H1 (cell line): ENCODE results near the gene PI4KA. TPM values are rescaled to one million over a fixed set of nuclear protein-coding genes. Genes with fewer than 3 reads are reported as not detected.

Experiments
- CTCF ChIA-PET: fragments of 300-600 bp; sonication (Branson Sonifier 250); formaldehyde crosslinking; loops from one replicate; lab custom pipeline; 2021; ENCODE audit not compliant: partially characterized antibody; lab: Charles Lee
- POLR2A ChIA-PET: fragments of 300-600 bp; sonication (Branson Sonifier 250); formaldehyde crosslinking; loops from one replicate; lab custom pipeline; 2021; ENCODE audit warnings: inconsistent platforms; ENCODE audit not compliant: partially characterized antibody; lab: Charles Lee
- DNase-seq, 2 experiments: peaks; one replicate each; pipeline versions ENCODE4 v3.0.0 to v3.0.0-alpha.2; 2010 to 2022; ENCODE audit warnings: low spot score in 2 of 2, low read depth in 1 of 2, mixed read lengths in 1 of 2
- FAIRE-seq: peaks from 2 replicates; lab custom pipeline; 2011; peaks lifted over from hg19 to GRCh38; lab: Jason Lieb, UNC
- H2AFZ ChIP-seq: 2 replicates; pipeline ENCODE4 v1.8.1; 2012; ENCODE audit warnings: low read length, inconsistent platforms
- H2AK5ac ChIP-seq: 2 replicates; pipeline ENCODE4 v1.6.1; 2013; ENCODE audit warnings: low read depth, low read length
- H2BK120ac ChIP-seq: replicated peaks from 2 replicates; pipeline ENCODE3; 2013; ENCODE audit warnings: low read depth, low read length, inconsistent platforms
- H2BK12ac ChIP-seq: 2 replicates; pipeline ENCODE4 v1.6.1; 2013; ENCODE audit warnings: low read depth, low read length
- H2BK15ac ChIP-seq: 2 replicates; pipeline ENCODE4 v1.6.1; 2013; ENCODE audit warnings: low read length
- H2BK20ac ChIP-seq: 2 replicates; pipeline ENCODE4 v1.6.1; 2013; ENCODE audit warnings: low read length
- H2BK5ac ChIP-seq: 2 replicates; pipeline ENCODE4 v1.6.1; 2013; ENCODE audit warnings: low read depth, low read length
- H3K14ac ChIP-seq: 2 replicates; pipeline ENCODE4 v1.6.1; 2013; ENCODE audit warnings: inconsistent platforms; ENCODE audit not compliant: insufficient read length
- H3K18ac ChIP-seq: 2 replicates; pipeline ENCODE4 v1.6.1; 2013; ENCODE audit warnings: low read length; ENCODE audit errors: extremely low read depth
- H3K23ac ChIP-seq: 2 replicates; pipeline ENCODE4 v1.6.1; 2013; ENCODE audit warnings: inconsistent platforms; ENCODE audit not compliant: insufficient read length
- H3K23me2 ChIP-seq: 2 replicates; pipeline ENCODE4 v1.6.1; 2013; ENCODE audit warnings: low read depth, low read length
- H3K27ac ChIP-seq: 2 replicates; pipeline ENCODE4 v1.6.1; 2011; ENCODE audit warnings: low read depth, low read length, inconsistent platforms
- H3K27me3 ChIP-seq, 4 experiments: replicated peaks in 1 of 4; 1 replicate in 1 of 4; 2 replicates in 3 of 4; pipeline versions ENCODE4 v1.6.1 to v1.8.1; 2011 to 2013; ENCODE audit warnings: low read length in 3 of 4, mild to moderate bottlenecking in 3 of 4, inconsistent platforms in 2 of 4, mixed read lengths in 2 of 4, moderate library complexity in 1 of 4; ENCODE audit not compliant: control insufficient read depth in 3 of 4, insufficient read depth in 3 of 4; ENCODE audit errors: extremely low read depth in 1 of 4
- H3K36me3 ChIP-seq, 4 experiments: 2 replicates each; pipeline versions ENCODE4 v1.6.1 to v1.8.1; 2011 to 2013; ENCODE audit warnings: mild to moderate bottlenecking in 4 of 4, low read length in 3 of 4, moderate library complexity in 2 of 4, control low read depth in 1 of 4, inconsistent platforms in 1 of 4; ENCODE audit not compliant: insufficient read depth in 4 of 4, control insufficient read depth in 2 of 4
- H3K4ac ChIP-seq: replicated peaks from 2 replicates; pipeline ENCODE3; 2013; ENCODE audit warnings: low read length, low read depth, mixed read lengths, inconsistent platforms; ENCODE audit not compliant: insufficient read length
- H3K4me1 ChIP-seq, 4 experiments: replicated peaks in 1 of 4; 1 replicate in 1 of 4; 2 replicates in 3 of 4; pipeline versions ENCODE4 v1.6.1 to v1.8.1; 2011 to 2013; ENCODE audit warnings: low read length in 3 of 4, inconsistent platforms in 2 of 4, mixed read lengths in 1 of 4; ENCODE audit not compliant: insufficient read depth in 4 of 4, control insufficient read depth in 3 of 4
- H3K4me2 ChIP-seq, 2 experiments: 2 replicates each; pipeline versions ENCODE4 v1.6.1 to v1.8.1; 2011 to 2013; ENCODE audit warnings: low read depth in 2 of 2, low read length in 2 of 2, control low read depth in 1 of 2, inconsistent platforms in 1 of 2, mild to moderate bottlenecking in 1 of 2; ENCODE audit not compliant: insufficient read depth in 1 of 2
- H3K4me3 ChIP-seq, 4 experiments: fragments of 200-600, 300-600 bp in 1 of 4; sonication (generic), shearing (Covaris generic), sonication (Bioruptor Twin) in 1 of 4; 2 replicates each; pipeline versions ENCODE4 v1.5.1 to v1.8.1; 2011 to 2016; ENCODE audit warnings: low read length in 4 of 4, low read depth in 3 of 4, control low read depth in 2 of 4, inconsistent platforms in 2 of 4, mild to moderate bottlenecking in 2 of 4, mixed read lengths in 1 of 4, moderate library complexity in 1 of 4; ENCODE audit not compliant: insufficient read depth in 2 of 4; ENCODE audit errors: extremely low read depth in 1 of 4
- H3K56ac ChIP-seq: replicated peaks from 2 replicates; pipeline ENCODE3; 2013; ENCODE audit warnings: low read depth, mild to moderate bottlenecking, mixed read lengths, low read length, inconsistent platforms; ENCODE audit not compliant: insufficient read length
- H3K79me1 ChIP-seq: 2 replicates; pipeline ENCODE4 v1.6.1; 2013; ENCODE audit warnings: low read depth, low read length, control low read depth
- H3K79me2 ChIP-seq, 2 experiments: 2 replicates each; pipeline versions ENCODE4 v1.6.1 to v1.8.1; 2012 to 2013; ENCODE audit warnings: low read length in 2 of 2, mild to moderate bottlenecking in 2 of 2, inconsistent platforms in 1 of 2; ENCODE audit not compliant: insufficient read depth in 2 of 2, control insufficient read depth in 1 of 2
- H3K9ac ChIP-seq, 4 experiments: replicated peaks in 1 of 4; 1 replicate in 1 of 4; 2 replicates in 3 of 4; pipeline versions ENCODE4 v1.6.1 to v1.8.1; 2011 to 2013; ENCODE audit warnings: low read depth in 3 of 4, low read length in 3 of 4, control low read depth in 2 of 4, mild to moderate bottlenecking in 2 of 4, moderate library complexity in 2 of 4, inconsistent platforms in 1 of 4; ENCODE audit errors: extremely low read depth in 1 of 4
- H3K9me3 ChIP-seq, 2 experiments: 2 replicates each; pipeline versions ENCODE4 v1.6.1 to v1.8.1; 2012 to 2013; ENCODE audit warnings: mild to moderate bottlenecking in 2 of 2, moderate library complexity in 2 of 2, control low read depth in 1 of 2, inconsistent platforms in 1 of 2, low read depth in 1 of 2, low read length in 1 of 2, mixed read lengths in 1 of 2; ENCODE audit not compliant: insufficient read depth in 2 of 2
- H4K20me1 ChIP-seq, 2 experiments: replicated peaks in 1 of 2; 2 replicates each; pipeline versions ENCODE3 to v1.8.1; 2011 to 2013; ENCODE audit warnings: inconsistent platforms in 2 of 2, low read length in 2 of 2, mild to moderate bottlenecking in 1 of 2; ENCODE audit not compliant: insufficient read depth in 2 of 2, control insufficient read depth in 1 of 2
- H4K5ac ChIP-seq: 2 replicates; pipeline ENCODE4 v1.6.1; 2013; ENCODE audit warnings: low read length, low read depth, mixed read lengths, inconsistent platforms; ENCODE audit not compliant: insufficient read length
- H4K8ac ChIP-seq: 2 replicates; pipeline ENCODE4 v1.8.0; 2013; ENCODE audit warnings: mild to moderate bottlenecking, moderate library complexity, low read length, inconsistent platforms; ENCODE audit not compliant: insufficient read depth; ENCODE audit errors: extremely low read depth
- H4K91ac ChIP-seq: replicated peaks from 2 replicates; pipeline ENCODE3; 2013; ENCODE audit warnings: low read length, mixed read lengths, inconsistent platforms; ENCODE audit not compliant: insufficient read length
- HDAC6 ChIP-seq: IDR thresholded peaks from one replicate; pipeline ENCODE4 v1.7.1; 2012; ENCODE audit warnings: low read depth, mild to moderate bottlenecking, inconsistent platforms, low read length, moderate library complexity
- whole genome bisulfite sequencing, 2 experiments: shearing (Covaris generic) in 1 of 2; methylation state at CpG; one replicate each; pipeline versions ENCODE4 v1.1.6 to v1.1.7; 2013 to 2015; ENCODE audit warnings: low lambda C conversion rate in 2 of 2, mixed read lengths in 2 of 2, inconsistent platforms in 1 of 2, low coverage in 1 of 2, missing lambda C conversion rate in 1 of 2; ENCODE audit not compliant: insufficient replicate concordance in 2 of 2, insufficient coverage in 1 of 2, insufficient read length in 1 of 2; ENCODE audit errors: extremely low coverage in 1 of 2, missing lambda C conversion rate in 1 of 2; 5-methylcytosine and 5-hydroxymethylcytosine counted together
- polyA plus RNA-seq, 7 experiments: library from polyadenylated mRNA; depleted of rRNA in 3 of 7; stranded (reverse) in 5 of 7; unstranded in 2 of 7; fragments of >200 nt in 5 of 7; fragments of 200-250 nt in 2 of 7; gene quantifications; 1 replicate in 5 of 7; 2 replicates in 1 of 7; 4 replicates in 1 of 7; pipeline versions ENCODE4 v1.2.1 to v1.2.3, GENCODE V29; 2011 to 2013; ENCODE audit warnings: missing spikeins in 2 of 7, mixed read lengths in 2 of 7
- total RNA-seq: library from RNA; stranded (reverse); fragmentation: NEBNext Ultra II Directional; extraction: Animal tissue kit (Norgen Biotek cat#: 25700); gene quantifications from 2 replicates; pipeline ENCODE4 v1.2.1, GENCODE V29; 2021

The PI4KA gene
- total and polyA plus RNA-seq, 2 of the 8 experiments (the other 6 are each of a cell fraction or from before 2014, with no cell fraction given) = 22.5 to 37.7 TPM

DNA sequence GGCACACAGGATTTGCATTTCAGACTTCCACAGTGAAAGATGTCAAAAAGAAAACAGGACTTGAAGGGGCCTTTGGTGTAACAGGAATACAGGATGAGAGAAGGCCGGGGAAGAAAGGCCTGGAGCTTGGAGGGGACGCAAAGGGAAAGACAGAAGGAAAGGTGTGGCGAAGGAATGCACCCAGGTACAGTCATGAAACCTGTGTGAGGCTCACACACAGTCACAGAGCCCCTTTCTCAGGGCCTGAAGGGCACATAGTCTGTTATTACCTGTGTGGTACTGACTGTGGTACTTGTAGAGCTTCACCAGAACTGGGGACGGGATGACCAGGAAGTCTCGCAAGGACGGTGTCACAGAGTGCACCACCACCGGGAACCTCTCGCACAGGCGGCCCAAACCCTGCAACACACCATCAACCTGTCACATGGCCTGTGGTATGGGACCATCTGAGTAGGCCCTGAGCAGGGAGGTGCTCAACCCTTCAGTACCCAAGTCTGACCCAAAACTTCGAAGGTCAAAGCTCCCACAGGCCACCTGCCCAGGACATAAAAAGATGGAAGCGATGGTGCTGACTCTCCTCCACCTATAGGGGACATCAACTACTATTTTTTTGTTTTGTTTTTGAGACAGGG, 55.6 kb downstream of the PI4KA start:
- Histone ChIP-seq H4K8ac (no peak overlapping the region), H3K56ac (no peak overlapping the region), H3K27me3 (no peaks in the 10 kb centered on the region), H3K4ac (no peak overlapping the region), H2BK120ac (no peak overlapping the region), H3K23me2 (no peaks in the 10 kb centered on the region), H3K14ac (no peak overlapping the region), H3K9ac (no peak overlapping the region), H3K79me2 (no peaks in the 10 kb centered on the region), H3K23ac (no peak overlapping the region), H3K36me3 (peaks cover 0 to 10% (median 5%) of the 10 kb centered on the region in 4 experiments; a peak in 4 of 8 replicates), H2BK5ac (no peak overlapping the region), H2BK20ac (no peak overlapping the region), H4K20me1 (peaks cover 0 to 4% of the 10 kb centered on the region in 2 experiments), H2BK12ac (no peak overlapping the region), H3K9me3 (no peaks in the 10 kb centered on the region), H3K79me1 (no peaks in the 10 kb centered on the region), H2AK5ac (no peak overlapping the region), H4K91ac (no peak overlapping the region), H3K18ac (no peak overlapping the region), H3K27ac (no peak overlapping the region), H2AFZ (no peak overlapping the region), H4K5ac (no peak overlapping the region), H3K4me2 (no peak overlapping the region), H2BK15ac (no peak overlapping the region), H3K4me3 (no peak overlapping the region), H3K4me1 (no peaks in the 10 kb centered on the region; a peak in 1 of 7 replicates)
- 95% methylated on average over 11 of the region's 11 CpGs; no CpG with 5 or more reads in 1 of the 2 experiments for WGBS, 2 experiments
- ChIA-PET POLR2A (no interaction called here), CTCF (interaction anchor here (0.6 to 2.9 kb wide), 16 partner anchors 8 to 395 kb away, joined by 3 to 17 read pairs (median 6); no protein-coding TSS in a partner anchor)
- TF ChIP-seq HDAC6 = no peak
- no peak for FAIRE-seq
- no peak for DNase-seq
